ENCODE measurements around the gene MYLK. TPM values are rescaled to one million over a fixed set of nuclear protein-coding genes. Genes with fewer than 3 reads are reported as not detected.
"Not testable (repeated sequence)": the region's sequence is repeated elsewhere in the genome, so short reads cannot be mapped to it uniquely, and the experiment has no call there.

The MYLK gene
- polyA plus RNA-seq, 4 donors = 129 to 170 (median 136) TPM

- DNase-seq (ENCODE audit: low read depth in 4 of 4, low spot score in 3 of 4) = no peak
These were observed 249.7 kb downstream of the MYLK start for GRCh38 chr3:123634149-123635051.

GRCh38 chr3:123633530-123633929 is 250.6 kb downstream of the MYLK start:
- DNase-seq (ENCODE audit: low read depth in 4 of 4, low spot score in 3 of 4) = no peak

- DNase-seq (ENCODE audit: low read depth in 4 of 4, low spot score in 3 of 4) = no peak
These were observed 251.9 kb downstream of the MYLK start for GRCh38 chr3:123632161-123632655.

- no peak for DNase-seq (ENCODE audit: low read depth in 4 of 4, low spot score in 3 of 4)
These were observed 254.4 kb downstream of the MYLK start for GRCh38 chr3:123629747-123630047.

GRCh38 chr3:123628996-123629746 is 255.0 kb downstream of the MYLK start:
- DNase-seq (ENCODE audit: low read depth in 4 of 4, low spot score in 3 of 4) = no peak

- DNase-seq (ENCODE audit: low read depth in 4 of 4, low spot score in 3 of 4) = no peak
These were observed 256.2 kb downstream of the MYLK start for GRCh38 chr3:123627673-123628670.

- DNase-seq (ENCODE audit: low read depth in 4 of 4, low spot score in 3 of 4) = no peak
These were observed 257.3 kb downstream of the MYLK start for GRCh38 chr3:123626881-123627280.

- DNase-seq (ENCODE audit: low read depth in 4 of 4, low spot score in 3 of 4) = no peak
These were observed 259.8 kb downstream of the MYLK start for GRCh38 chr3:123624302-123624701.

- DNase-seq (ENCODE audit: low read depth in 4 of 4, low spot score in 3 of 4) = no peak
These were observed 260.7 kb downstream of the MYLK start for GRCh38 chr3:123623346-123623880.

GRCh38 chr3:123622766-123623165 is 261.4 kb downstream of the MYLK start:
- DNase-seq (ENCODE audit: low read depth in 4 of 4, low spot score in 3 of 4) = no peak

- DNase-seq (ENCODE audit: low read depth in 4 of 4, low spot score in 3 of 4) = no peak
These were observed 262.3 kb downstream of the MYLK start for GRCh38 chr3:123621850-123622189.

- no peak for DNase-seq (ENCODE audit: low read depth in 4 of 4, low spot score in 3 of 4)
These were observed 262.8 kb downstream of the MYLK start for GRCh38 chr3:123621186-123621849.

- DNase-seq (ENCODE audit: low read depth in 4 of 4, low spot score in 3 of 4) = no peak
These were observed 263.8 kb downstream of the MYLK start for GRCh38 chr3:123620343-123620742.

GRCh38 chr3:123618768-123619484 is 265.2 kb downstream of the MYLK start:
- DNase-seq (ENCODE audit: low read depth in 4 of 4, low spot score in 3 of 4) = peak in 1 of 4 donors; percentile 39

- DNase-seq (ENCODE audit: low read depth in 4 of 4, low spot score in 3 of 4) = no peak
These were observed 265.9 kb downstream of the MYLK start for GRCh38 chr3:123618076-123618708.

- DNase-seq (ENCODE audit: low read depth in 4 of 4, low spot score in 3 of 4) = no peak
These were observed 267.5 kb downstream of the MYLK start for GRCh38 chr3:123616593-123616992.

GRCh38 chr3:123613543-123613942 is 270.6 kb downstream of the MYLK start:
- no peak for DNase-seq (ENCODE audit: low read depth in 4 of 4, low spot score in 3 of 4)

- DNase-seq (ENCODE audit: low read depth in 4 of 4, low spot score in 3 of 4) = not testable (repeated sequence)
These were observed 272.5 kb downstream of the MYLK start for GRCh38 chr3:123611674-123612073.

- no peak for DNase-seq (ENCODE audit: low read depth in 4 of 4, low spot score in 3 of 4)
These were observed 273.1 kb downstream of the MYLK start for GRCh38 chr3:123611082-123611481.

All from left renal pelvis (tissue), 4 donors.